Tibial nerve (tissue), 4 donors: Measurements from ENCODE around the gene ZNF429. TPM values are rescaled to one million over a fixed set of nuclear protein-coding genes. Genes with fewer than 3 reads are reported as not detected.
"Not testable (repeated sequence)": the region's sequence is repeated elsewhere in the genome, so short reads cannot be mapped to it uniquely, and the experiment has no call there.

Experiments
- DNase-seq, 2 donors: peaks; one replicate each; pipeline ENCODE4 v3.0.0-alpha.2; 2019; ENCODE audit warnings: low spot score in 2 of 2
- H3K27ac ChIP-seq, 4 donors: fragments of 200-600 bp; sonication (generic) in 3 of 4; one replicate each; pipeline ENCODE4 v1.5.1; 2017 to 2019; ENCODE audit warnings: mild to moderate bottlenecking in 1 of 4
- H3K27me3 ChIP-seq, 2 donors: fragments of 200-600 bp; sonication (generic) in 1 of 2; one replicate each; pipeline versions ENCODE4 v1.5.1 to v1.6.0; 2017 to 2019
- H3K36me3 ChIP-seq, 3 donors: fragments of 200-600 bp; sonication (generic); one replicate each; pipeline ENCODE4 v1.5.1; 2018 to 2019
- H3K4me1 ChIP-seq, 4 donors: fragments of 200-600 bp; sonication (generic) in 3 of 4; one replicate each; pipeline ENCODE4 v1.5.1; 2017 to 2019
- H3K4me3 ChIP-seq, 4 donors: fragments of 200-600 bp; sonication (generic) in 3 of 4; one replicate each; pipeline ENCODE4 v1.5.1; 2017 to 2019; ENCODE audit warnings: mild to moderate bottlenecking in 1 of 4, moderate library complexity in 1 of 4
- H3K9me3 ChIP-seq, 4 donors: fragments of 200-600 bp; sonication (generic) in 3 of 4; one replicate each; pipeline ENCODE4 v1.5.1; 2017 to 2019
- EP300 ChIP-seq, 2 donors: sonication (generic); formaldehyde crosslinking; IDR thresholded peaks; one replicate each; pipeline ENCODE4 v1.6.1; 2017; ENCODE audit warnings: antibody characterized with exemption in 2 of 2, mild to moderate bottlenecking in 1 of 2
- POLR2A ChIP-seq, 2 donors: fragments of 450-650 bp; IDR thresholded peaks; one replicate each; pipeline ENCODE4 v1.6.1; 2017; ENCODE audit warnings: antibody characterized with exemption in 2 of 2, mild to moderate bottlenecking in 2 of 2, moderate library complexity in 2 of 2
- WGBS, 2 donors: methylation state at CpG; one replicate each; pipeline ENCODE4 v1.1.5; 2018; 5-methylcytosine and 5-hydroxymethylcytosine counted together
- total RNA-seq, 4 donors: library from RNA; depleted of rRNA; stranded (reverse); fragments of >200 nt; gene quantifications; one replicate each; pipeline ENCODE4 v1.1.0, GENCODE V29; 2016
- TF ChIP-seq, protein P1 (sequence below), 5 experiments: fragments of 200-600 bp in 3 of 5; fragments of 450-650 bp in 2 of 5; sonication (generic) in 3 of 5; IDR thresholded peaks; one replicate each; pipeline ENCODE4 v1.5.1; 2016 to 2019; ENCODE audit warnings: antibody characterized with exemption in 5 of 5, mild to moderate bottlenecking in 3 of 5, moderate library complexity in 2 of 5

The ZNF429 gene
- total RNA-seq, 4 donors from 2014 or later = 9.8 to 20.5 (median 17.2) TPM

DNA sequence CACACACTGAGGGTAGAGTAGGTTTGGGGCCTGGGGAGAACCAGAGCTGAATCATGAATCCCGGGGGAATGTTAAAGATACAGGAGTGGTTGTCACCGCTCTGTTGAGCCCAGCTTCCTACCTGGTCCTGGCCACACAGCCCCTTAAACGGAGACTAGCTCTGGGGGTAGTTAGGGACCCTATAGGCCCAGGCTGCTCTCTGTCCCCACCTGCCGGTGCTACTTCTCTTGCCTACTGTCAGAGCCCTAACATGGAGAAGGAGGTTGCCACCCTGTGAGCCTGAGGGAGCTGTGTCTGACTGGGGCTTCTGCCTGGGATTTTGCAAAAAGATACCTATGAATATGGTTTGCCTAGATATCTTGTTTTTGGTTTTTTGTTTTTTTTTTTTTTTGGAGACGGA, 36.6 kb upstream of the ZNF429 start:
- Histone ChIP-seq H3K9me3 (peaks cover 0 to 12% (median 0%) of the 10 kb centered on the region in 4 donors), H3K4me1 (no peaks in the 10 kb centered on the region), H3K27ac (no peak overlapping the region), H3K36me3 (no peaks in the 10 kb centered on the region), H3K27me3 (no peaks in the 10 kb centered on the region), H3K4me3 (no peak overlapping the region)
- 71 to 79% methylated on average over 5 of the region's 5 CpGs for WGBS, 2 donors
- TF ChIP-seq, protein P1, sequence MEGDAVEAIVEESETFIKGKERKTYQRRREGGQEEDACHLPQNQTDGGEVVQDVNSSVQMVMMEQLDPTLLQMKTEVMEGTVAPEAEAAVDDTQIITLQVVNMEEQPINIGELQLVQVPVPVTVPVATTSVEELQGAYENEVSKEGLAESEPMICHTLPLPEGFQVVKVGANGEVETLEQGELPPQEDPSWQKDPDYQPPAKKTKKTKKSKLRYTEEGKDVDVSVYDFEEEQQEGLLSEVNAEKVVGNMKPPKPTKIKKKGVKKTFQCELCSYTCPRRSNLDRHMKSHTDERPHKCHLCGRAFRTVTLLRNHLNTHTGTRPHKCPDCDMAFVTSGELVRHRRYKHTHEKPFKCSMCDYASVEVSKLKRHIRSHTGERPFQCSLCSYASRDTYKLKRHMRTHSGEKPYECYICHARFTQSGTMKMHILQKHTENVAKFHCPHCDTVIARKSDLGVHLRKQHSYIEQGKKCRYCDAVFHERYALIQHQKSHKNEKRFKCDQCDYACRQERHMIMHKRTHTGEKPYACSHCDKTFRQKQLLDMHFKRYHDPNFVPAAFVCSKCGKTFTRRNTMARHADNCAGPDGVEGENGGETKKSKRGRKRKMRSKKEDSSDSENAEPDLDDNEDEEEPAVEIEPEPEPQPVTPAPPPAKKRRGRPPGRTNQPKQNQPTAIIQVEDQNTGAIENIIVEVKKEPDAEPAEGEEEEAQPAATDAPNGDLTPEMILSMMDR (IDR thresholded peaks at IDR 0.05) = no peak
- TF ChIP-seq EP300 (IDR thresholded peaks at IDR 0.05) = no peak
- TF ChIP-seq POLR2A (IDR thresholded peaks at IDR 0.05) = no peak
- DNase-seq = no peak

DNA sequence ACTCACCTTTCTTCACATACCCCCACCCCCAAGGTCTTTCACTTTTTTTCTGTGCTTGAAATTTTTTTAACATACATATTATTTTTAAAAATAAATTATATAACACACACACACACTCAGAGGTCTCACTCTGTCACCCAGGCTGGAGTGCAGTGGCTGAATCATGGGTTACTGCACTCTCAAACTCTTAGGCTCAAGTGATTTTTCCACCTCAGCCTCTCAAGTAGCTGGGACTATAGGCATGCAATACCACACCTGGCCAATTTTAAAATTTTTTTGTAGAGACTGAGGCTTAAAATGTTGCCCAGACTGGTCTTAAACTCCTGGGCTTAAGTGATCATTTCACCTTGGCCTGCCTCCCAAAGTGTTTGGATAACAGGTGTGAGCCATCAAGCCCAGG, 32.9 kb upstream of the ZNF429 start:
- peaks cover 0 to 10% (median 0%) of the 10 kb centered on the region in 4 donors for H3K9me3 ChIP-seq
- H3K27me3 ChIP-seq = peaks cover 0 to 4% of the 10 kb centered on the region in 2 donors
- TF ChIP-seq EP300 (IDR thresholded peaks at IDR 0.05) = no peak
- no peak for TF ChIP-seq POLR2A (IDR thresholded peaks at IDR 0.05)
- TF ChIP-seq, protein P1 (IDR thresholded peaks at IDR 0.05) = no peak
- no peak for DNase-seq
- peaks cover 0 to 12% (median 0%) of the 10 kb centered on the region in 4 donors for H3K4me1 ChIP-seq
- H3K27ac ChIP-seq = no peak overlapping the region
- H3K4me3 ChIP-seq = no peak overlapping the region
- no peaks in the 10 kb centered on the region for H3K36me3 ChIP-seq

DNA sequence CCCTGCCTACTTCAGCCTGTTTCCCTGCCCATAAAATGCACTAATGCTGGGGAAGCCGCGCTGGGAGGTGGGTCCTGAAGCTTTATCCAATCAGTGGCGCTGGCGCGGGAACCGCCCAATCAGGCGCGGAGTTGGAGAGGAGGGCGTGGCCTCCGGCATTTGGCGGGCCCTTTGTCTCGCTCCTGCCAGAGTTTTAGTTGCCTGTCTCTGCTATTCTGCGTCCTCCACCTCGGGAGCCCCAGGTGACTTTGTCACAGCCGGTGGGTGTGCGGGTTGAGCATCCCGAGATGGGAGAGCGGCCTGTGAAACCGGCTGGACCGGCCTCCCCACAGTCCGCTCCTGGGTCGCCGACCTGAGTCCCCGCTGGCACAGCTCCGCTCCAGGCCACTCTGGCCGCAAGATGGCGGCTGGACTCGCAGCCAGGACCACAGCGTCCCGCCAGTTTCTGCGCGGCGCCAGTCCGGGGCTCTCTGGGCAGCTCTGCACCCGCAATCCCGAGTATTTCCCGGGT, 30.7 kb upstream of the ZNF429 start:
- peak; percentile 29 to 37 for DNase-seq
- Histone ChIP-seq H3K27me3 (peaks cover 0 to 4% of the 10 kb centered on the region in 2 donors), H3K27ac (no peak overlapping the region), H3K36me3 (no peaks in the 10 kb centered on the region), H3K4me1 (peaks cover 0 to 12% (median 0%) of the 10 kb centered on the region in 4 donors), H3K9me3 (peaks cover 0 to 10% (median 0%) of the 10 kb centered on the region in 4 donors), H3K4me3 (peak overlapping the region; percentile 17 to 48 (median 35))
- 1% methylated on average over 30 to 35 of the region's 37 CpGs for WGBS, 2 donors
- no peak for TF ChIP-seq EP300 (IDR thresholded peaks at IDR 0.05)
- TF ChIP-seq, protein P1 (IDR thresholded peaks at IDR 0.05) = no peak
- TF ChIP-seq POLR2A (IDR thresholded peaks at IDR 0.05) = no peak

DNA sequence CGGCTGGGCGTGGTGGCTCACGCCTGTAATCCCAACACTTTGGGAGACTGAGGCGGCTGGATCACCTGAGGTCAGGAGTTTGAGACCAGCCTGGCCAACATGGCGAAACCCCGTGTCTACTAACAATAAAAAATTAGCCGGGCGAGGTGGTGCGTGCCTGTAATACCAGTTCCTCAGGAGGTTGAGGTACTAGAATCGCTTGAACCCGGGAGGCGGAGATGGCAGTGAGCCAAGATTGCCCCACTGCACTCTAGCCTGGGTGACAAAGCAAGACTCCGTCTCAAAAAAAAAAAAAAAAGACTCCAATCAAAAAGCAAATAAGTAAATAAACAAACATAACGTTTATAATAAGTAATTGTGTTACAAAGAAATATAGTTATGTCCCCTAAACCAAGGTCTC, 23.0 kb upstream of the ZNF429 start:
- H3K27ac ChIP-seq, H3K4me1 ChIP-seq, DNase-seq, H3K4me3 ChIP-seq, H3K36me3 ChIP-seq, H3K27me3 ChIP-seq: not testable (repeated sequence)
- 91 to 93% methylated on average over 14 of the region's 14 CpGs for WGBS, 2 donors
- H3K9me3 ChIP-seq = peaks cover 0 to 24% (median 0%) of the 10 kb centered on the region in 4 donors

DNA sequence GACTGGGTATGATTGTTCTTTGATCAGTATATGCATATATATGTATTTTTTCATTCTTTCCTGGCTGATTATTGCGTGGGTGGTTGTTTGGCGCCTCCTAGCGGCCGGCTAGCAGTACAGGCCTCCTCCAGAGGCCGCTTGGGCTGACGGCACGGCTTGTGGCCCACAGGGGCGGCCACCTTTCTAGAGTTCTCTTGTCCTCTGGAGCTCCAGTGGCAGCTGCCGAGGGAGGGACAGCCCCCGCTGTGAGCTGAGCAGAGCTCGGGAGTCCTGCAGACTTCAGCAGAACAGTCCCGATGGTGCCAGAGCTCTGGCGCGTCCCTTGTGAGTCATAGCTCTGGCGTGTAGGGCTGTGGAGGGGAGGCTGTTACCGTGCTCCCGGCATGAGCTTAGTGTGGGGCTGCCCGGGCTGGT, 22.5 kb upstream of the ZNF429 start:
- Histone ChIP-seq H3K4me3 (no peak overlapping the region), H3K27ac (no peak overlapping the region), H3K4me1 (no peaks in the 10 kb centered on the region), H3K27me3 (no peaks in the 10 kb centered on the region), H3K36me3 (no peaks in the 10 kb centered on the region), H3K9me3 (peaks cover 0 to 29% (median 0%) of the 10 kb centered on the region in 4 donors)
- TF ChIP-seq EP300 (IDR thresholded peaks at IDR 0.05) = no peak
- TF ChIP-seq, protein P1 (IDR thresholded peaks at IDR 0.05) = peak; percentile 40 to 55 (median 53)
- TF ChIP-seq POLR2A (IDR thresholded peaks at IDR 0.05) = no peak
- WGBS, 2 donors = 60 to 73% methylated on average over 14 to 18 of the region's 18 CpGs
- DNase-seq = no peak
